Medulla oblongata (tissue), 1 donor: ENCODE measurements around the gene HSPA1L.
"Not testable (repeated sequence)": the region's sequence is repeated elsewhere in the genome, so short reads cannot be mapped to it uniquely, and the experiment has no call there.

Source experiments
- DNase-seq: peaks from one replicate; pipeline ENCODE4 v3.0.0-alpha.2; 2015; ENCODE audit errors: extremely low spot score

HSPA1L gene

GRCh38 chr6:31813465-31813849 lies 1.6 kb downstream of the HSPA1L start:
- DNase-seq, result no peak

- DNase-seq, result no peak
These were observed 3.4 kb downstream of the HSPA1L start for GRCh38 chr6:31811645-31812044.

GRCh38 chr6:31808599-31808998 lies 6.5 kb downstream of the HSPA1L start:
- not testable (repeated sequence) for DNase-seq

GRCh38 chr6:31806470-31807272 lies 8.4 kb downstream of the HSPA1L start, which contains the start of gene LSM2:
LSM2 (minus strand) TSS chr6:31806966; CDS start chr6:31806757, 209 bp downstream.
- peak; percentile 98 for DNase-seq

GRCh38 chr6:31805939-31806469 lies 9.1 kb downstream of the HSPA1L start:
- DNase-seq, result no peak

GRCh38 chr6:31801031-31801927 lies 13.8 kb downstream of the HSPA1L start:
- DNase-seq, result not testable (repeated sequence)

- no peak for DNase-seq
These were observed 15.3 kb downstream of the HSPA1L start for GRCh38 chr6:31799781-31800180.

- DNase-seq, result no peak
These were observed 17.5 kb downstream of the HSPA1L start for GRCh38 chr6:31797588-31797987.

GRCh38 chr6:31796993-31797385 lies 18.1 kb downstream of the HSPA1L start:
- DNase-seq, result no peak

- DNase-seq, result peak; percentile 92
These were observed 19.3 kb downstream of the HSPA1L start, which contains the start of gene VARS1 for GRCh38 chr6:31795616-31796298. VARS1 (minus strand) TSS chr6:31795752; CDS start chr6:31795217, 535 bp downstream.

- DNase-seq, result no peak
These were observed 20.0 kb downstream of the HSPA1L start for GRCh38 chr6:31794866-31795615.

- DNase-seq, result no peak
These were observed 20.7 kb downstream of the HSPA1L start for GRCh38 chr6:31794294-31794865.

- not testable (repeated sequence) for DNase-seq
These were observed 21.2 kb downstream of the HSPA1L start for GRCh38 chr6:31793927-31794245.

GRCh38 chr6:31792761-31793171 lies 22.3 kb downstream of the HSPA1L start:
- no peak for DNase-seq

GRCh38 chr6:31792090-31792374 lies 23.1 kb downstream of the HSPA1L start:
- DNase-seq, result no peak

- peak; percentile 41 for DNase-seq
These were observed 23.6 kb downstream of the HSPA1L start for GRCh38 chr6:31791324-31792089.

GRCh38 chr6:31785475-31785874 lies 29.6 kb downstream of the HSPA1L start:
- DNase-seq, result no peak

- peak; percentile 64 for DNase-seq
These were observed 30.8 kb downstream of the HSPA1L start for GRCh38 chr6:31784098-31784925.
